HG03520 (cell line): ENCODE results near the gene VPS33A.

Experiments used
- ATAC-seq: cut with Tn5 transposase; IDR thresholded peaks from one replicate; pipeline ENCODE4 v1.9.1; 2021; ENCODE audit warnings: mild to moderate bottlenecking, moderate library complexity; ENCODE audit not compliant: unreplicated experiment

The VPS33A gene

DNA sequence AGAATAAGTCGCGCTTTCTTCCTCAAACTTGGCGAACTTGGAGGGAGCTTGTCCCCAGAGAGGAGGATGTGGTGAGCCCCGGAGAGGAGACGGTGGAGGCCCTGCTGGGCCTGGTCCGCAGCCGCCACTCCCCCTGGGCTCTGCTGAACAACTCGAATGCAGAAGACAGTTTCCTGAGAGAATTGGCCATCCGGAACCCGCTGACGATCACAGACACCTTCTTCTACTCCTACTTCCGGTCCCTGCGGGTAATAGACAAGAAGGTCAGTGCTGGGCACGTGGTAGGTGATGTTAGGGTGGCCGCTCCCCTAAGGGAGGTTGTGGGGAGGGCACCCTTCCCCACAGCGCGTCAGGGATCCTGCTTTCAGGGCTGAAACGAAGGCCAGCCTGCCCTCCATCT, 81.8 kb downstream of the VPS33A start:
- no peak for ATAC-seq

DNA sequence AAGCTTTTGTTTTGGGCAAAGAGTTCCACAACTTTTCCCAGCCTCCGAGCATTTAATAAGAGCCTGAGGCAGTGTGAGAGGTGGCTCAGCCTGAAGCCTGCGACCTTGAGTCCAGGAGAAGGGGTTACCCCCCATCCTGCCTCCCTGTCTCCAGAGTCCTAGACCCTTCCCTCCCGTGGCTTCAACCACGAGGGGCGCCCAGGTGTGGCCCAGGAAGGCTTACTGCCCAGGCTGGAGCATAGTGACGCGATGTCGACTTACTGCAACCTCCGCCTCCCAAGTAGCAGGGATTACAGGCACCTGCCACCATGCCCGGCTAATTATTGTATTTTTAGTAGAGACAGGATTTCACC, 82.7 kb downstream of the VPS33A start:
- ATAC-seq = no peak

GRCh38 chr12:122182887-122183587, 83.3 kb downstream of the VPS33A start, which contains the start of gene LRRC43:
Gene LRRC43 (plus strand): TSS chr12:122183123. CDS start chr12:122183145, 22 bp downstream.
- no peak for ATAC-seq
